ENCODE data around the gene MAST2.

DNA sequence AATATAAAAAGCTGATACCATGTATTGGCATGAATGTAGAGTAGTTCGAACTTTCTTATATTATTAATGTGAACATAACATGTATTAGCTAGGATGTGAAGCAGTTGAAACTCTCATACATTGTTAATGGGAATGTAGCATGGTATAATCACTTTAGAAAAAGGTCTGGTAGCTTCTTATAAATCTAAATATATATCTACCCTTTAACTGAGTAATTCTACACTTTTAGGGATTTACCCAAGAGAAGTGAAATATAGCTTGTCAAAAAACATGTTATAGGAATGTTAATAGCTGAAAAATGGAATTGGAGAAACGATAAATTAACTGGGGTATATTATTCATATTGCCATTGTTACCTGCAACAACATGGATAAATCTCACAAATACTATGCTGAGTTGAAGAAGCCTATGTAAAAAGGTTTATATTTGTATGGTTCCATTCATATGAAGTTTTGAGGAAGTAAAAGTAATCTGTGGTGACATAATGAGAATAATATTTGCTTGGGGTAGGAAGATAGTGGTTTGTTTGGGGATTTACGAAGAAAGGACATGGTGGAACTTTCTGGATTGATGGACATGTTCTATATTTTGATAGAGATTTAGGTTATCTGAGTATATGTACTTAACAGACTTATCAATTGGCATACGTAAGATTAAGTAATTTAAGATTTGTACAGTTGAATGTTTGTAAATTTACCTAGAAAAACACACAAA, 76.6 kb downstream of the MAST2 start:
- TF ChIP-seq CTCF (IDR thresholded peaks at IDR 0.05) (no peak), POLR2A (IDR thresholded peaks at IDR 0.05) (no peak)

Data from testis (tissue), 2 donors.